WTC11 (cell line): ENCODE data around the gene RAB7A. TPM values are rescaled to one million over a fixed set of nuclear protein-coding genes. Genes with fewer than 3 reads are reported as not detected.

ENCODE experiments used
- ATAC-seq: fragments of 200-7000 bp; cut with Tn5 transposase; 2 replicates; pipeline ENCODE4 v1.10.0; 2021; ENCODE audit warnings: mild to moderate bottlenecking, moderate library complexity
- CTCF ChIA-PET: fragments of 300-600 bp; sonication (Branson Sonifier 250); formaldehyde crosslinking; loops from one replicate; lab custom pipeline; 2021; ENCODE audit warnings: antibody characterized with exemption; lab: Charles Lee
- POLR2A ChIA-PET: fragments of 350-600 bp; sonication (Branson Sonifier 250); formaldehyde crosslinking; loops from one replicate; lab custom pipeline; 2021; ENCODE audit warnings: antibody characterized with exemption; lab: Charles Lee
- DNase-seq: peaks from one replicate; pipeline ENCODE4 v3.0.0; 2021; ENCODE audit warnings: low spot score
- H3K27ac Mint-ChIP-seq: 2 replicates; pipeline ENCODE4 v1.8.0; 2021; ENCODE audit warnings: mixed read lengths
- H3K27me3 Mint-ChIP-seq: 2 replicates; pipeline ENCODE4 v1.8.0; 2021; ENCODE audit warnings: low read depth, mild to moderate bottlenecking, moderate library complexity, mixed read lengths
- H3K36me3 Mint-ChIP-seq: 2 replicates; pipeline ENCODE4 v1.8.0; 2021; ENCODE audit warnings: mixed read lengths
- H3K4me1 Mint-ChIP-seq: 2 replicates; pipeline ENCODE4 v1.8.0; 2022; ENCODE audit warnings: mixed read lengths
- H3K4me3 Mint-ChIP-seq: 2 replicates; pipeline ENCODE4 v1.8.0; 2021; ENCODE audit warnings: mild to moderate bottlenecking, moderate library complexity, mixed read lengths
- H3K9me3 Mint-ChIP-seq: 2 replicates; pipeline ENCODE4 v1.8.0; 2021; ENCODE audit warnings: mixed read lengths
- AFF4 ChIP-seq: sonication (generic); formaldehyde crosslinking; IDR thresholded peaks from 2 replicates; pipeline ENCODE4 v1.8.1; 2023; ENCODE audit warnings: mild to moderate bottlenecking, missing genetic modification reagents, borderline replicate concordance
- ATF1 ChIP-seq: sonication (generic); formaldehyde crosslinking; IDR thresholded peaks from 2 replicates; pipeline ENCODE4 v1.8.1; 2023; ENCODE audit warnings: mild to moderate bottlenecking, moderate library complexity, missing genetic modification reagents
- ATF2 ChIP-seq: sonication (generic); formaldehyde crosslinking; IDR thresholded peaks from 2 replicates; pipeline ENCODE4 v1.8.1; 2022; ENCODE audit warnings: low read depth, missing genetic modification reagents, borderline replicate concordance
- CREM ChIP-seq: sonication (generic); formaldehyde crosslinking; IDR thresholded peaks from 2 replicates; pipeline ENCODE4 v1.8.1; 2022; ENCODE audit warnings: mild to moderate bottlenecking, missing genetic modification reagents, moderate library complexity
- EMX1 ChIP-seq: fragments of 250-450 bp; sonication (Bioruptor Pico); IDR thresholded peaks from 2 replicates; pipeline ENCODE4 v1.8.0; 2021; ENCODE audit warnings: mild to moderate bottlenecking
- ETV6 ChIP-seq: sonication (generic); formaldehyde crosslinking; IDR thresholded peaks from 2 replicates; pipeline ENCODE4 v1.8.1; 2022; ENCODE audit warnings: mild to moderate bottlenecking, missing genetic modification reagents
- FOXJ3 ChIP-seq: sonication (generic); formaldehyde crosslinking; IDR thresholded peaks from 2 replicates; pipeline ENCODE4 v1.9.0; 2021; ENCODE audit warnings: missing genetic modification reagents, mild to moderate bottlenecking, borderline replicate concordance
- HMGXB4 ChIP-seq: sonication (generic); formaldehyde crosslinking; IDR thresholded peaks from 2 replicates; pipeline ENCODE4 v1.8.1; 2023; ENCODE audit warnings: mild to moderate bottlenecking, moderate library complexity, missing genetic modification reagents
- NFATC4 ChIP-seq: fragments of 250-450 bp; sonication (Bioruptor Pico); IDR thresholded peaks from 2 replicates; pipeline ENCODE4 v1.9.0; 2021; ENCODE audit warnings: mild to moderate bottlenecking
- OVOL2 ChIP-seq: fragments of 250-450 bp; sonication (Bioruptor Pico); IDR thresholded peaks from 2 replicates; pipeline ENCODE4 v1.9.0; 2021; ENCODE audit warnings: mild to moderate bottlenecking, borderline replicate concordance
- SMAD3 ChIP-seq: sonication (generic); formaldehyde crosslinking; IDR thresholded peaks from 2 replicates; pipeline ENCODE4 v1.8.0; 2022; ENCODE audit warnings: missing genetic modification reagents, mild to moderate bottlenecking, borderline replicate concordance
- SMAD4 ChIP-seq: sonication (generic); formaldehyde crosslinking; IDR thresholded peaks from 2 replicates; pipeline ENCODE4 v1.8.0; 2022; ENCODE audit warnings: mild to moderate bottlenecking, missing genetic modification reagents
- TCF7 ChIP-seq: sonication (generic); formaldehyde crosslinking; IDR thresholded peaks from 2 replicates; pipeline ENCODE4 v1.8.0; 2022; ENCODE audit warnings: mild to moderate bottlenecking, low read depth, missing genetic modification reagents, moderate library complexity
- USF1 ChIP-seq: sonication (generic); formaldehyde crosslinking; IDR thresholded peaks from 2 replicates; pipeline ENCODE4 v1.8.0; 2022; ENCODE audit warnings: mild to moderate bottlenecking, missing genetic modification reagents
- ZBTB43 ChIP-seq: sonication (generic); formaldehyde crosslinking; IDR thresholded peaks from 2 replicates; pipeline ENCODE4 v1.8.1; 2023; ENCODE audit warnings: mild to moderate bottlenecking, missing genetic modification reagents
- ZNF232 ChIP-seq: sonication (generic); formaldehyde crosslinking; IDR thresholded peaks from 2 replicates; pipeline ENCODE4 v1.8.0; 2022; ENCODE audit warnings: mild to moderate bottlenecking, missing genetic modification reagents
- ZNF416 ChIP-seq: fragments of 250-450 bp; sonication (Bioruptor Pico); IDR thresholded peaks from 2 replicates; pipeline ENCODE4 v1.9.0; 2021; ENCODE audit warnings: mild to moderate bottlenecking, inconsistent platforms
- ZNF425 ChIP-seq: fragments of 250-450 bp; sonication (Bioruptor Pico); conservative IDR thresholded peaks from 2 replicates; pipeline ENCODE4 v1.9.0; 2021; ENCODE audit warnings: mild to moderate bottlenecking
- total RNA-seq: library from RNA; stranded (reverse); gene quantifications from 3 replicates; pipeline ENCODE4 v1.2.3, GENCODE V29; 2021
- TF ChIP-seq, protein P1 (sequence below): sonication (generic); formaldehyde crosslinking; conservative IDR thresholded peaks from 2 replicates; pipeline ENCODE4 v1.8.1; 2022; ENCODE audit warnings: mild to moderate bottlenecking, missing genetic modification reagents
- TF ChIP-seq, protein P2 (sequence below): sonication (generic); formaldehyde crosslinking; IDR thresholded peaks from 2 replicates; pipeline ENCODE4 v1.8.1; 2023; ENCODE audit warnings: mild to moderate bottlenecking, missing genetic modification reagents, moderate library complexity

The RAB7A gene
- total RNA-seq, 1 experiment from 2014 or later: 184 TPM

GRCh38 chr3:128824132-128824850 is 98.3 kb downstream of the RAB7A start:
- Mint-ChIP-seq H3K4me3 (no peak overlapping the region), H3K36me3 (peaks cover 8% of the 10 kb centered on the region), H3K9me3 (no peaks in the 10 kb centered on the region), H3K27ac (peak overlapping the region; percentile 76), H3K4me1 (no peaks in the 10 kb centered on the region), H3K27me3 (no peaks in the 10 kb centered on the region)
- peak; percentile 16 for ATAC-seq
- TF ChIP-seq ZNF425 (CRISPR knock-in tag) (no peak), HMGXB4 (CRISPR knock-in tag) (no peak), AFF4 (CRISPR knock-in tag) (no peak), USF1 (CRISPR knock-in tag) (no peak), ATF2 (CRISPR knock-in tag) (no peak), SMAD3 (CRISPR knock-in tag) (no peak), TCF7 (CRISPR knock-in tag) (no peak), CREM (CRISPR knock-in tag) (no peak), SMAD4 (CRISPR knock-in tag) (no peak), ETV6 (CRISPR knock-in tag) (no peak), ATF1 (CRISPR knock-in tag) (no peak), EMX1 (no peak), ZNF232 (CRISPR knock-in tag) (no peak), OVOL2 (CRISPR knock-in tag) (no peak), ZNF416 (CRISPR knock-in tag) (no peak), FOXJ3 (CRISPR knock-in tag) (no peak), ZBTB43 (CRISPR knock-in tag) (no peak), NFATC4 (CRISPR knock-in tag) (no peak)
- TF ChIP-seq, protein P1, sequence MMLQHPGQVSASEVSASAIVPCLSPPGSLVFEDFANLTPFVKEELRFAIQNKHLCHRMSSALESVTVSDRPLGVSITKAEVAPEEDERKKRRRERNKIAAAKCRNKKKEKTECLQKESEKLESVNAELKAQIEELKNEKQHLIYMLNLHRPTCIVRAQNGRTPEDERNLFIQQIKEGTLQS: no peak
- TF ChIP-seq, protein P2, sequence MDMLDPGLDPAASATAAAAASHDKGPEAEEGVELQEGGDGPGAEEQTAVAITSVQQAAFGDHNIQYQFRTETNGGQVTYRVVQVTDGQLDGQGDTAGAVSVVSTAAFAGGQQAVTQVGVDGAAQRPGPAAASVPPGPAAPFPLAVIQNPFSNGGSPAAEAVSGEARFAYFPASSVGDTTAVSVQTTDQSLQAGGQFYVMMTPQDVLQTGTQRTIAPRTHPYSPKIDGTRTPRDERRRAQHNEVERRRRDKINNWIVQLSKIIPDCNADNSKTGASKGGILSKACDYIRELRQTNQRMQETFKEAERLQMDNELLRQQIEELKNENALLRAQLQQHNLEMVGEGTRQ: no peak
- ChIA-PET CTCF (interaction anchor here (0.7 to 2.6 kb wide), 4 partner anchors 22 to 277 kb away, joined by 3 to 11 read pairs (median 4); no protein-coding TSS in a partner anchor), POLR2A (interaction anchor here (0.6 kb wide), 1 partner anchor 93 kb away, joined by 5 read pairs; no protein-coding TSS in a partner anchor)
- DNase-seq: no peak
